GM23248 (cell line): ENCODE results near the gene EDAR. TPM values are rescaled to one million over a fixed set of nuclear protein-coding genes. Genes with fewer than 3 reads are reported as not detected.

Source experiments
- DNase-seq: peaks from one replicate; pipeline ENCODE4 v3.0.0-alpha.2; 2015
- H2AFZ ChIP-seq: fragments of 200-600 bp; sonication (generic); 2 replicates; pipeline ENCODE4 v1.6.1; 2016; ENCODE audit warnings: antibody characterized with exemption
- H3F3A ChIP-seq: fragments of 200-600 bp; sonication (generic); 2 replicates; pipeline ENCODE4 v1.6.1; 2016; ENCODE audit warnings: mild to moderate bottlenecking, antibody characterized with exemption, mixed run types; ENCODE audit not compliant: insufficient read depth
- H3K27ac ChIP-seq: fragments of 200-600 bp; sonication (generic); 2 replicates; pipeline ENCODE4 v1.5.1; 2016; ENCODE audit warnings: mild to moderate bottlenecking
- H3K27me3 ChIP-seq: fragments of 200-600 bp; sonication (generic); replicated peaks from 2 replicates; pipeline ENCODE4 v1.6.1; 2016; ENCODE audit warnings: mild to moderate bottlenecking; ENCODE audit not compliant: insufficient read depth
- H3K36me3 ChIP-seq: fragments of 200-600 bp; sonication (generic); 2 replicates; pipeline ENCODE4 v1.6.1; 2016; ENCODE audit warnings: low read depth, mild to moderate bottlenecking
- H3K4me1 ChIP-seq: fragments of 200-600 bp; sonication (generic); 2 replicates; pipeline ENCODE4 v1.6.1; 2016; ENCODE audit warnings: mild to moderate bottlenecking; ENCODE audit not compliant: insufficient read depth
- H3K4me2 ChIP-seq: fragments of 200-600 bp; sonication (generic); one replicate; pipeline ENCODE4 v1.6.1; 2016; ENCODE audit warnings: mild to moderate bottlenecking; ENCODE audit not compliant: unreplicated experiment
- H3K4me3 ChIP-seq: fragments of 200-600 bp; sonication (generic); 2 replicates; pipeline ENCODE4 v1.5.1; 2016; ENCODE audit warnings: mild to moderate bottlenecking
- H3K79me2 ChIP-seq: fragments of 200-600 bp; sonication (generic); 2 replicates; pipeline ENCODE4 v1.6.1; 2016; ENCODE audit warnings: mild to moderate bottlenecking; ENCODE audit not compliant: insufficient read depth
- H3K9ac ChIP-seq: fragments of 200-600 bp; sonication (generic); 2 replicates; pipeline ENCODE4 v1.6.1; 2016; ENCODE audit warnings: mild to moderate bottlenecking
- H3K9me2 ChIP-seq: fragments of 200-600 bp; sonication (generic); 2 replicates; pipeline ENCODE4 v1.6.1; 2016; ENCODE audit warnings: mixed run types, mild to moderate bottlenecking, moderate library complexity; ENCODE audit not compliant: insufficient read depth
- H3K9me3 ChIP-seq: fragments of 200-600 bp; sonication (generic); one replicate; pipeline ENCODE4 v1.6.1; 2017; ENCODE audit warnings: low read depth
- H4K20me1 ChIP-seq: fragments of 200-600 bp; sonication (generic); 2 replicates; pipeline ENCODE4 v1.6.0; 2016; ENCODE audit not compliant: insufficient read depth
- EZH2 ChIP-seq: fragments of 200-600 bp; sonication (generic); IDR thresholded peaks from 2 replicates; pipeline ENCODE4 v1.6.1; 2018; ENCODE audit warnings: antibody characterized with exemption, mild to moderate bottlenecking; ENCODE audit not compliant: insufficient read depth, poor library complexity, severe bottlenecking
- EZH2phosphoT487 ChIP-seq: fragments of 200-600 bp; sonication (generic); IDR thresholded peaks from 2 replicates; pipeline ENCODE4 v1.6.1; 2018; ENCODE audit warnings: antibody characterized with exemption, moderate library complexity, mild to moderate bottlenecking, low read depth; ENCODE audit not compliant: insufficient read depth
- WGBS, 2 experiments: methylation state at CpG; one replicate each; pipeline ENCODE4 v1.1.6; 2015 to 2017; ENCODE audit warnings: low lambda C conversion rate in 2 of 2, low coverage in 1 of 2; ENCODE audit errors: missing lambda C conversion rate in 2 of 2; 5-methylcytosine and 5-hydroxymethylcytosine counted together
- in situ Hi-C: fragments of 300-500 bp; cut with MboI; formaldehyde crosslinking; loops from 2 replicates; pipeline ENCODE4 v1.15.0; 2020
- polyA plus RNA-seq: library from polyadenylated mRNA; unstranded; fragments of >200 nt; fragmentation: Nextera tagmentation; extraction: Ambion mirVana; gene quantifications from 2 replicates; pipeline ENCODE4 v1.2.1, GENCODE V29; 2016
- total RNA-seq: library from RNA; depleted of rRNA; stranded (reverse); fragments of >200 nt; shearing (Covaris generic); gene quantifications from 2 replicates; pipeline ENCODE4 v1.2.3, GENCODE V29; 2014

Gene EDAR
- total and polyA plus RNA-seq, 2 experiments from 2014 or later: not detected

DNA sequence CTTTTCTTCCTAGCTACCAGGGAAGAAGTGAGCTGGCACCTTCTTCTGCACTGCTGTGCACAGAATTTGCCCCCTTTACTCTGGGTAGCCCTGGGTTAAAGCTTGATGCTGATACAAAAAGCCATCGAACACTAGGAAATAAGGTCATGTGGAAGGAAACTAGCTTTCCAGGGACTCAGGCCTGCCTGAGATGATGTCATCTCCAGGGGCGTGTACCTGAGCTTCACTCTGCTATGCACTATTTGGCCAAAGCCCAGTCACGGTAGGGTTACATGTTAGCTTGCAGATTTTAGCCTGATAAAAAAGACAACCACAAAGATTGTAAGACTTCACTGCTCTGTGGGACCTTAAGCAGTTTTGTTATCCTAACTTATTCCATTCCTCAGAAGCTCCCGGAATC is 20.4 kb downstream of the EDAR start:
- Histone ChIP-seq H3K4me3 (no peak overlapping the region), H3K27me3 (peaks cover 44% of the 10 kb centered on the region), H3F3A (0 out of 2 replicates have a peak, but pooled peaks cover 5% of the 10 kb centered on the region), H4K20me1 (no peaks in the 10 kb centered on the region), H3K9ac (no peak overlapping the region), H3K4me1 (peaks cover 6% of the 10 kb centered on the region; the same call in 1 of the 2 replicates), H2AFZ (no peak overlapping the region), H3K4me2 (no peak overlapping the region), H3K36me3 (no peaks in the 10 kb centered on the region), H3K79me2 (no peaks in the 10 kb centered on the region), H3K9me2 (no peaks in the 10 kb centered on the region), H3K9me3 (no peaks in the 10 kb centered on the region), H3K27ac (no peak overlapping the region)
- in situ Hi-C loops: no loop called here
- 59 to 60% methylated on average over 4 of the region's 4 CpGs for WGBS, 2 experiments
- DNase-seq: no peak
- TF ChIP-seq EZH2phosphoT487: no peak
- TF ChIP-seq EZH2: no peak

DNA sequence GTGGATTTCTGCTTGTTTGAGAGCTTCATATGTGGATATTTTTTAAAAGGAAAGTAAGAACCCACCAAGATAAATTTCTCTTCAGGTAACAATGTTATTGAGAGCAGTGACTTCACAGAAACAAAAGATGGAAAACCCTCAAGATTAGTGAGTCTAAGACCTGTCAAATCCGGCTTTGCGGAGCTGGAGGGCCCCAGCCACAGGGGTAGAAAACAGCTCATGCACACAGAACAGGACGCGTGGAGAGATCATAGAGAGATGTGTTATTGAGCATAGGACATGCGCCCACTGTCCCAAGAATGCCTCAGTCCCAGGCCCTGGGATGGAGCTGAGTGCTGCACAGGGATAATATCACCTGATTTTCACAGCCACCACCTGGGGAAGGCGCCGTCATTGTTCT is 21.3 kb downstream of the EDAR start:
- H3K27me3 ChIP-seq: peaks cover 52% of the 10 kb centered on the region
- TF ChIP-seq EZH2 (no peak), EZH2phosphoT487 (no peak)

DNA sequence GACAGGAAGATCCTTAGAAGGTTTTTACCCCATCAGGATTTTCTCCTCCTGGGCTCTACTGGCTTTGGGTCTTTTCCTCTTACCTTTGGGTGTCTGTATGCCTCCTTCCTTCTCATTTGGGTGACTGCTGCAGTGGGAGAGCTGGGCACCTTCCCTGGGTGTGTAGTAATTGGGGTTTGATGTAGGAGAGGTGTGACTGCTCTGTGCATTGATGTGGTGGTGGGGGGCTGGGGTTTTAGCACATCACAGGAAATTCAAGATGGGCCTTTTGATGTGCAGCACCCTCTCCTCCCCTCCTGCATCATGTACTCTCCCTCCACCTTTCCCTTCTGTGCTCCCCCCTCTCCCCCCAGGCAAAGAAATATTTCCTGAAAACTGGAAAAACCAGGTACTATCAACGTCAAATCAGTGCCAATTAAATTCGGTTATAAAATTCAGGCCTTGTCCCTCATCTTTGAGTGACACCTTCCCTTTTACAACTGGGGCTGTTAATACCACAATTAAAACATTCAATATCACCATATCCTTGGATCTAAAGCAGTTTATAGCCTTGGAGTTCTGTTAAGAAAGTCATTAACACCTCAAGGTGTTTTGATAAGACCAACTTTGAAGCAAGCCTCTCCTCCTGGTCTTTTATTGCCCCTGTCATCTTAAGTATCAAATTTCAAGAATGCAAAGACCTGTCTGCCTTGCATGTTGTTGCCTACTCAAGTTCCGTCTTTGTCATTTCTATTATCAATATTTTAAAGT is 23.3 kb downstream of the EDAR start:
- no peaks in the 10 kb centered on the region for H3K79me2 ChIP-seq
- no peaks in the 10 kb centered on the region for H4K20me1 ChIP-seq
- 47% methylated on average over 3 of the region's 3 CpGs for WGBS, 2 experiments
- in situ Hi-C loops: no loop called here
- H3K27me3 ChIP-seq: peaks cover 67% of the 10 kb centered on the region
- H3F3A ChIP-seq: no peaks in the 10 kb centered on the region
- H3K36me3 ChIP-seq: no peaks in the 10 kb centered on the region
- no peak overlapping the region for H3K9ac ChIP-seq
- no peaks in the 10 kb centered on the region for H3K9me2 ChIP-seq
- H3K9me3 ChIP-seq: no peaks in the 10 kb centered on the region
- DNase-seq: no peak
- no peak for TF ChIP-seq EZH2phosphoT487
- no peak for TF ChIP-seq EZH2
- no peak overlapping the region for H3K4me2 ChIP-seq
- no peak overlapping the region for H2AFZ ChIP-seq
- no peaks in the 10 kb centered on the region for H3K4me1 ChIP-seq
- no peak overlapping the region for H3K27ac ChIP-seq
- H3K4me3 ChIP-seq: no peak overlapping the region

More for the DNA sequence above, 21.3 kb downstream of the EDAR start:
- Histone ChIP-seq H3K9me2 (no peaks in the 10 kb centered on the region), H2AFZ (no peak overlapping the region), H3K4me3 (no peak overlapping the region), H3K9ac (no peak overlapping the region), H3K4me2 (no peak overlapping the region), H3F3A (0 out of 2 replicates have a peak, but pooled peaks cover 5% of the 10 kb centered on the region), H4K20me1 (no peaks in the 10 kb centered on the region), H3K4me1 (peaks cover 6% of the 10 kb centered on the region; the same call in 1 of the 2 replicates), H3K36me3 (no peaks in the 10 kb centered on the region), H3K79me2 (no peaks in the 10 kb centered on the region), H3K27ac (no peak overlapping the region), H3K9me3 (no peaks in the 10 kb centered on the region)
- DNase-seq: no peak
- in situ Hi-C loops: no loop called here
- 65 to 66% methylated on average over 6 to 7 of the region's 7 CpGs for WGBS, 2 experiments

DNA sequence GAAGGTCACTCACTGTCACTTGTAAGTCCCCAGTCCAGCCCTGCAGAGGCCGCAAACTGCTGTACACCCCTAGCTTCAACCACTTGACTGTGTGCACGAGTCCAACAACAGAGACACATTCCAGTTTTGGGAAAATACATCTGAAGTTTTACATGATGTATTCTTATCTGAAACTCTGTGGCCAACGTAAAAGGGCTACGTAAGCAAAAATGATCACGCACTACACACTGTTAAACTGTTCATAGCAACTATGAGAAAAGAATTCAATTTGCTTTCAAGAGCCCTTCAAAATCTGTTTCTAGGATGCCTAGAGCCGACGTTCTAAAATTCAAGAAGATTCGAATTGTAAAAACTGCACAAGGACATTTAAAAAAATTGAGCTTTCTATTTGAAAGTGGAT is 26.0 kb downstream of the EDAR start:
- Histone ChIP-seq H4K20me1 (no peaks in the 10 kb centered on the region), H3K36me3 (no peaks in the 10 kb centered on the region), H3K9me2 (no peaks in the 10 kb centered on the region), H3K4me1 (no peaks in the 10 kb centered on the region), H3F3A (no peaks in the 10 kb centered on the region), H3K4me3 (no peak overlapping the region), H3K27me3 (peaks cover 73% of the 10 kb centered on the region), H3K4me2 (no peak overlapping the region), H3K9ac (no peak overlapping the region), H3K79me2 (no peaks in the 10 kb centered on the region), H2AFZ (no peak overlapping the region), H3K9me3 (no peaks in the 10 kb centered on the region), H3K27ac (no peak overlapping the region)
- 74 to 77% methylated on average over 8 of the region's 8 CpGs for WGBS, 2 experiments
- TF ChIP-seq EZH2 (no peak), EZH2phosphoT487 (no peak)
- no peak for DNase-seq
- in situ Hi-C loops: no loop called here
